SJSA1 (cell line): ENCODE results near the gene BMPR2. TPM values are rescaled to one million over a fixed set of nuclear protein-coding genes. Genes with fewer than 3 reads are reported as not detected.

ENCODE experiments used
- total RNA-seq: library from RNA; depleted of rRNA; stranded (reverse); fragments of >200 nt; shearing (Covaris generic); gene quantifications from 2 replicates; pipeline ENCODE4 v1.2.3, GENCODE V29; 2014; rRNA removed

BMPR2 gene
- total RNA-seq, 1 experiment from 2014 or later = 35.5 TPM

Other genes with a start within 250 kb of the BMPR2 start
- 143 and 188 TPM in 2 replicates for gene SUMO1, start 137.7 kb upstream of the BMPR2 start, total RNA-seq
- gene NOP58, start 110.6 kb upstream of the BMPR2 start, total RNA-seq = 102 and 173 TPM in 2 replicates